Neural cell (in vitro differentiated cells): ENCODE measurements around the gene HECA. TPM values are rescaled to one million over a fixed set of nuclear protein-coding genes. Genes with fewer than 3 reads are reported as not detected.

ENCODE experiments used
- H2AFZ ChIP-seq: fragments of 200-600, 300-800 bp; sonication (generic), shearing (Covaris generic); 2 replicates; pipeline ENCODE4 v1.6.0; 2014; ENCODE audit warnings: low read depth, mild to moderate bottlenecking, antibody characterized with exemption, low read length, moderate library complexity
- H3F3A ChIP-seq: fragments of 200-600 bp; shearing (Covaris generic); 2 replicates; pipeline ENCODE4 v1.6.1; 2016; ENCODE audit warnings: mild to moderate bottlenecking, moderate library complexity, mixed read lengths, antibody characterized with exemption, low read length; ENCODE audit not compliant: insufficient read depth, poor library complexity, severe bottlenecking
- H3K27ac ChIP-seq: fragments of 200-600, 300-800 bp; sonication (generic), shearing (Covaris generic); 2 replicates; pipeline ENCODE4 v1.5.1; 2014; ENCODE audit warnings: mild to moderate bottlenecking, low read length, moderate library complexity
- H3K27me3 ChIP-seq: fragments of 300-800, 200-600 bp; sonication (generic), shearing (Covaris generic); 2 replicates; pipeline ENCODE4 v1.6.0; 2014; ENCODE audit warnings: mild to moderate bottlenecking, low read depth, low read length, moderate library complexity; ENCODE audit not compliant: insufficient read depth
- H3K36me3 ChIP-seq: fragments of 300-800, 200-600 bp; sonication (generic), shearing (Covaris generic); 2 replicates; pipeline ENCODE4 v1.5.1; 2014; ENCODE audit warnings: mild to moderate bottlenecking, antibody characterized with exemption, low read length, moderate library complexity; ENCODE audit not compliant: insufficient read depth
- H3K4me2 ChIP-seq: fragments of 300-800, 200-600 bp; sonication (generic), shearing (Covaris generic); 2 replicates; pipeline ENCODE4 v1.6.0; 2014; ENCODE audit warnings: mild to moderate bottlenecking, low read length
- H3K4me3 ChIP-seq: fragments of 300-800, 200-600 bp; sonication (generic), shearing (Covaris generic); 2 replicates; pipeline ENCODE4 v1.5.1; 2014; ENCODE audit warnings: mild to moderate bottlenecking, low read length, moderate library complexity
- H3K79me2 ChIP-seq: fragments of 200-600 bp; shearing (Covaris generic); replicated peaks from 2 replicates; pipeline ENCODE4 v1.6.0; 2014; ENCODE audit warnings: mild to moderate bottlenecking, low read length, moderate library complexity; ENCODE audit not compliant: insufficient read depth
- H3K9ac ChIP-seq: fragments of 300-800, 200-600 bp; sonication (generic), shearing (Covaris generic); 2 replicates; pipeline ENCODE4 v1.6.1; 2016; ENCODE audit warnings: mild to moderate bottlenecking, low read length, mixed read lengths
- H3K9me2 ChIP-seq: fragments of 200-600 bp; shearing (Covaris generic); 2 replicates; pipeline ENCODE4 v1.6.1; 2016; ENCODE audit warnings: mild to moderate bottlenecking, low read length, mixed read lengths; ENCODE audit not compliant: insufficient read depth
- H3K9me3 ChIP-seq: fragments of 200-600, 300-800 bp; sonication (generic), shearing (Covaris generic); 2 replicates; pipeline ENCODE4 v1.6.1; 2016; ENCODE audit warnings: mild to moderate bottlenecking, mixed run types, low read length, moderate library complexity, mixed read lengths
- H4K20me1 ChIP-seq: fragments of 200-600 bp; shearing (Covaris generic); 2 replicates; pipeline ENCODE4 v1.6.1; 2016; ENCODE audit warnings: mild to moderate bottlenecking, mixed run types; ENCODE audit not compliant: insufficient read depth
- CTCF ChIP-seq: fragments of 450-650 bp; IDR thresholded peaks from 2 replicates; pipeline ENCODE4 v1.5.1; 2014; ENCODE audit warnings: antibody characterized with exemption, mild to moderate bottlenecking, moderate library complexity; ENCODE audit not compliant: poor library complexity, severe bottlenecking
- EP300 ChIP-seq: fragments of 450-650 bp; conservative IDR thresholded peaks from 2 replicates; pipeline ENCODE4 v1.6.1; 2014; ENCODE audit warnings: antibody characterized with exemption, mild to moderate bottlenecking, moderate library complexity; ENCODE audit not compliant: poor library complexity, severe bottlenecking
- MXI1 ChIP-seq: fragments of 450-650 bp; conservative IDR thresholded peaks from 2 replicates; pipeline ENCODE4 v1.6.1; 2014; ENCODE audit warnings: antibody characterized with exemption, mild to moderate bottlenecking; ENCODE audit not compliant: poor library complexity, severe bottlenecking
- POLR2AphosphoS5 ChIP-seq: IDR thresholded peaks from 2 replicates; pipeline ENCODE4 v1.6.1; 2012
- RAD21 ChIP-seq: fragments of 450-650 bp; conservative IDR thresholded peaks from 2 replicates; pipeline ENCODE4 v1.6.1; 2014; ENCODE audit warnings: antibody characterized with exemption, mild to moderate bottlenecking, moderate library complexity
- REST ChIP-seq: IDR thresholded peaks from 2 replicates; pipeline ENCODE4 v1.6.1; 2012; ENCODE audit warnings: borderline replicate concordance
- SMC3 ChIP-seq: fragments of 450-650 bp; conservative IDR thresholded peaks from 2 replicates; pipeline ENCODE4 v1.6.1; 2014; ENCODE audit warnings: antibody characterized with exemption, mild to moderate bottlenecking, moderate library complexity; ENCODE audit not compliant: poor library complexity
- TAF1 ChIP-seq: IDR thresholded peaks from 2 replicates; pipeline ENCODE4 v1.6.1; 2012; ENCODE audit warnings: low read depth
- polyA plus RNA-seq: library from polyadenylated mRNA; depleted of rRNA; stranded (reverse); fragments of >200 nt; gene quantifications from 2 replicates; pipeline ENCODE4 v1.2.3, GENCODE V29; 2014

The HECA gene
- polyA plus RNA-seq, 1 donor from 2014 or later = 20.2 TPM

GRCh38 chr6:139107051-139107450 is 27.8 kb upstream of the HECA start:
- Histone ChIP-seq H3K4me3 (no peak overlapping the region), H3K36me3 (no peaks in the 10 kb centered on the region), H3K79me2 (no peaks in the 10 kb centered on the region), H2AFZ (no peak overlapping the region), H3K4me2 (no peak overlapping the region), H3K9me2 (no peaks in the 10 kb centered on the region), H3K9me3 (no peaks in the 10 kb centered on the region), H3K27ac (no peak overlapping the region), H3K9ac (no peak overlapping the region), H3K27me3 (no peaks in the 10 kb centered on the region), H4K20me1 (no peaks in the 10 kb centered on the region), H3F3A (no peaks in the 10 kb centered on the region)
- no peak for TF ChIP-seq RAD21
- no peak for TF ChIP-seq CTCF
- no peak for TF ChIP-seq TAF1
- TF ChIP-seq EP300 = no peak

GRCh38 chr6:139108378-139108777 is 26.5 kb upstream of the HECA start:
- no peak for TF ChIP-seq POLR2AphosphoS5
- TF ChIP-seq EP300 = no peak
- no peak for TF ChIP-seq SMC3
- no peak for TF ChIP-seq CTCF
- Histone ChIP-seq H3F3A (no peaks in the 10 kb centered on the region), H2AFZ (no peak overlapping the region), H3K36me3 (no peaks in the 10 kb centered on the region), H3K4me2 (no peak overlapping the region), H4K20me1 (no peaks in the 10 kb centered on the region), H3K79me2 (no peaks in the 10 kb centered on the region), H3K27ac (no peak overlapping the region), H3K9me3 (no peaks in the 10 kb centered on the region), H3K27me3 (no peaks in the 10 kb centered on the region), H3K9ac (no peak overlapping the region), H3K4me3 (no peak overlapping the region), H3K9me2 (no peaks in the 10 kb centered on the region)

- Histone ChIP-seq H3K27ac (no peak overlapping the region), H3F3A (no peaks in the 10 kb centered on the region), H2AFZ (no peak overlapping the region), H3K4me3 (no peak overlapping the region), H3K9me3 (no peaks in the 10 kb centered on the region), H3K9me2 (no peaks in the 10 kb centered on the region), H3K9ac (no peak overlapping the region), H3K4me2 (no peak overlapping the region), H4K20me1 (no peaks in the 10 kb centered on the region), H3K79me2 (no peaks in the 10 kb centered on the region), H3K36me3 (no peaks in the 10 kb centered on the region), H3K27me3 (no peaks in the 10 kb centered on the region)
- no peak for TF ChIP-seq CTCF
- no peak for TF ChIP-seq SMC3
- TF ChIP-seq MXI1 = no peak
- TF ChIP-seq EP300 = no peak
- no peak for TF ChIP-seq REST
- no peak for TF ChIP-seq TAF1
Measured at GRCh38 chr6:139109558-139109957, 25.3 kb upstream of the HECA start.
